GM11168 (cell line): ENCODE results near the gene EPX.

Experiments
- in situ Hi-C: fragments of 300-500 bp; cut with MboI; formaldehyde crosslinking; loops from one replicate; pipeline ENCODE4 v1.12.0; 2022; ENCODE audit warnings: low sequenced_read_pairs; ENCODE audit not compliant: unreplicated experiment

Gene EPX

DNA sequence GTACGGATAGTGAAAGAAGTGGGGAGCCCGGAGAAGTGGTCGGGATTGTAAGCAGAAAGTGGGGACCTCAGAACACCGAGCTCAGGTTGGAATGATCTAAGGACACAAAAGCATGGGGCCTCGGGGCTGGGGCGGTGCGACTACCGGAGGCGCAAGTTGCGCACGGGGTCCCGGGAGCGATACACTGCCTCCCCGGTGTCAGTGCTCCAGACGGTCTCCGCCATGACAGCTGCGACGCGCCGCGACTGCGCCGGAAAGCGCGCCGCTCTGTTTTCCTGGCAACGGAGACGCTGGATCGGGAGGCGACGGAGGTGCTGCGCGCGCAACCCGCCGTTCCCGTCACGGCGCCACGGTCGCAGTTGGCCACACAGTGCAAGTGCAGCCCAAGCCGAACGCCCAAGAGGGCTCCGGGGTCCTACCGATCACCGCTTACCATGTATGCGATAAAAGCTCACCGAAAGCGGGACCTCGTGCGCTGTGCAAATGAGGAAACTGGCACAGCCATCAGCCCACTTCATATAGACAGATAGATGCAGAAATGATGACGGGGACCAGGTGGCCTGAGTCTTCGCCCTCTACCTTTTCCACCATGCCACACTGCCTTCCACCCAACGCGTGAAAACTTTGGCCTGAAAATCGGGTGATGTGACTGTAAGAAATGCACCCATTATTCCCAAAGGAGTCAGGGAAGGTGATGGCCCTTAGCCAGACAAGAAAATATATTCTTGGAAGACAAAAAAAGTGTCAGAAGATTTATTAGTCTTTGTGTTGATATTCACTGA is 26.7 kb downstream of the EPX start, which contains the start of gene MKS1:
TSS of gene MKS1 (minus strand) at position 249 of the 782 bp plus-strand sequence. CDS start at position 224, 25 bp downstream.
- in situ Hi-C loops = no loop called here

DNA sequence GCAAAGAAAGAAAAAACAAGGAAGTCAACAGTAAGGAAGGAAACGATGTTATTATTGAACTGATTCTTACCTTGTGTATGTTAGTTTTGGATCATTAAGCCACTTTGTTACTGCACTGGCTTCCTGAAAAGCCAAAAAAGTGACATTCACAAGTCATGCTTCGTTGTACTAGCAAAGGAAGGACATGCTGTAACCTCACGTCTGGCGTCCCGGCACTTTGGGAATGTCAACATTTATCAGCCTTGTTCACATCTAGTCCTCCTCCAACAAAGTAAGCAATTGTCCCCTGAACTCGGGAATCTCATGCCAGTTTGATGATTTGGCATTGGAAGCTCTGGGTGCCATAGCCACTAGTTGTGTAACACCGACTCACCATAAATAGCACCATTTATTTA is 27.3 kb downstream of the EPX start:
- in situ Hi-C loops = no loop called here

DNA sequence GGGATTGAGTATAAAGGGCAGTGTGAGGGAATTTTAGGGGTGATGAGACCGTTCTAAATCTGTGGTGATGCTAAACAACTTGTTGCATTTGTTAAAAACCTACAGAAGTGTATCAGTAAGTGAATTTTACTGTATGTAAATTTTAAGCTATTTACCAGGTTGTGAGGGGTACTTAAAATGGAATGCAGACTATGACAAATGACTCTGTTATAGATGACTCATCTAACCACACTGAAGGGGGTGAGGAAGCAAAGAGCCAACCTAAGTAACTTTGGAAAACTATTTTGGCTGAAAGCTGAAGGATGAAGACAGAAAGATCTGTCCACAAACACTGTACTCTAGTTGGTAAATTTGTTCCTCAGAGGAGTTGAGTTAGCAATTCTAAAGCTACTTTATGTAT is 31.8 kb downstream of the EPX start:
- in situ Hi-C loops = no loop called here

DNA sequence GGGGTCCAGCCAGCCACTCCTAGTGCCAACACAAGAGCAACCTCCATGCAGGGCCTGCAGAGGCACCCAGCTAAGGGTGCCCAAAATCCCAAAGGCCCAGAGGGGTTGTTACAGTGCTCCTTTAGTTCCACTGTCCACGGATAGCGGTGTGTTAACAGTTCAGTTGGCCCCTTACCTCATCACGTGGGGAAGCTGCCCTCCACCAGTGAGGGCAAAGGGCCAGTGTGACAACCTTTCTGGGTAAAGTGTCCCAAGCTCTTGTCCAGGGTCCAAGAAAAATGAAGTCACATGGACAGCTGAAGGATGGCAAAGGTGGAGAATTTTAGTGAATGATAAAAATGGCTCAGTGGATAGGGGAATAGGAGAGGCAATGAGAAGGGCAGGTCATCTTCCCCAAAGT is 35.2 kb downstream of the EPX start:
- in situ Hi-C loops = no loop called here

DNA sequence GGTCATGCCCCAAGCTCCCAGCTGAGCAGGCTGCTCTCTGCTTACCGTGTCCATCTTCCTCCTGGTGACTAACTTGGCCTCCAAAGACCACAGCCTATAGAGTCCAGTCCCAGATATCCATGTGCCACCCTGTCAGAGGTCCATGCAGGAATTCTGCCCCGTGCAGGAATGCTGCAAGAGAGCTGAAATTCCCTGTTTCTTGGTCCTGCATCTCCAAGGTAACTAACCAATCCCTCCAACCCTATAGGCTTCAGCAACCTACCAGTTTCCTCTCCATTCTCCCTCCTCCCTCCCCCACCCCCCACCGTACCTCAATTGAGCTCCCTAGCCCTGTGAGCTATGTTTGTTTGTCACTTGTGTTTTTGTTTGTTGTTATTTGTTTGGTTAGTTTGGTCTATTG is 36.2 kb downstream of the EPX start:
- in situ Hi-C loops = no loop called here

DNA sequence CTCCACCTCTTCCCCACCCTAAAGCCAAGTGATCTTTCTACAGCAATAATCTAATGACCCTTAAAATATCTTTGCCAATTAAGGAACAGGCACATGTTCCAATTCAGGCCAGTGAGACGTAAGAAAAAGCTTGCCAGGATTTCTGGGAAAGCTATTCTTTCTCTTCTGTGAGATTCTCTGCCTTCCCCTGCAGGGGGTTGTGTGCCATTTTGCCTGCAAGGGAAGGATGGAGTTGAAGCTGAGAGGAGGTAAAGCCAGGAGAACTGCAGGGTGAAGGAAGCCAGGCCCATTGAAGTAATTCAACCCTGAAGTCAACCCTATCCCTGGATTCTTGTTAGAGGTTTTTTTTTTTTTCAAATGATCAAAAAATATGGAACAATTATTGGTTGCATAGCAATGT is 36.9 kb downstream of the EPX start:
- in situ Hi-C loops = no loop called here

DNA sequence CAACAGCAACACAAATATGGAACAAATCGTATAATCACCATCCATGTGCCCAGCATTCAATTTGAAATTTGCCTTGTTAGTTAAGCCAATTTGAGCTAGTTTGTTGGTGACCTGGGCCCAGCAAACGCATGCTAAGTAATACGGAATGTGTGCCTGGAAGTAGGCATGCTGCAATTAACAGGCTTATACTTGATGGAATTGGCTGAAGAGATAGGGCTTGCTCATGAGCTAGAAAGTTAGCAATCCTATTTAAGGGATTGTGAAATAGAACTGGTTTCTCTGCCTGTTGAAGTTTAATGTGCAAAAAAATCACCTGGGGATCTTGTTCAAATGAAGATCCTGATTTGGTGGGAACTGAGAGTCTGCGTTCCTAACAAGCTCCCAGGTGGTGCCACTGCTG is 37.4 kb downstream of the EPX start:
- in situ Hi-C loops = no loop called here

DNA sequence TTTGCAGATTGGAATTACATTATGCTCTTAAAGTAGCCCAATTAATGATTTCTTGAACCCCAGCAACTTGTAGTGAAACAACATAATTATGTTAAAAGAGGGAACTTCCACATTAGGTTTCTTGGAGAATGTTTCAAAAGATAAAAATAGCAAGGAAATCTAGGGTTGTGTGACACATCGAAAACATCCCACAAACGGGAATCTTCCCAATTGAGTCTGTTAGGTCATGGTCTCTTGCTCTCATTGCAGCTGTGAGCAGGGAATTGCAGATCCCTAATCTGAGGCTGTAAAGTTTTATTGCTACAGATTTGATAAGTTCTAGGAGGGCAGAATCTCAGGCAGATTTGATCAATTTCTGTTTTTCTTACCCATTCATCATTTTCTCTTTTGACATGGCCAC is 39.1 kb downstream of the EPX start:
- in situ Hi-C loops = no loop called here

DNA sequence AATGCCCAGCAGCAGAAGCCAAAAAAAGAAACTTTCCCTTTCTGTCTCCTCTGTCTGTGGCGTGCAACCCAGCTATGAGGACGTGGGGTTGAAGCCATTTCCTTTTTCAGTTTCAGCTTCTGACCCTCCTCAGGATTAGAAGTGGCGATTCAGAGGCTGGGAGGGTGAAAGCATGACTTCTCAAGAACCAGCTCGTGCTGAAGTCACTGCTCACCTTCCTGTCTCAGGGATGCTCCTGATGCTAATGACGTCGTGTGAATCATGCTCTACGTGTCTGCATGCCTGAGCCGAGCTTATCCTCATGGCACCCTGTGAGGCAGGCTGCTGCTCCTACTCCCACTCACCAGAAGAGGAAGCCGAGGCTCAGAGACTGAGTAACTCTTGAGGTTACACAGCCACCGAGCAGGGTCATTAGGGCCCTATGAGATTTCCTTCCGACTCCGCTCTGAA is 40.2 kb downstream of the EPX start:
- in situ Hi-C loops = no loop called here

DNA sequence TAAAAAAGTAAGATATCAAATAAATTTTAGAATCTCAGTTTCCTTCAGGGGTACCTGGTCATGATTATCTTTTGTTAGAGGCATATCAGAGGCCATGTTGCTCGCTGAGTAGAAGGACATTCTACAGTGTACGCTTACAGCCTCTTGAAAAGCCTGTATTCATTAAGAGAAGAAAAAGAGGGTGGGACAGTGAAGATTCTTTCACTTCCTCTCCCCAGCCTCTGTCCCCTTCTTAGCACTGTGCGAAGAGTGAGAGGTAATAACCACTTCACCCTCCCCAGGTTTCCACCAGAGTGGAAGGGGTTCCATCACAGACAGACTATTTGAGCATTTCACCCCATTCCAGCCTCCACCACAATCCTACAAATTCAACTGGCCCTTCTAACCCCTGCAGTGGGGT is 41.0 kb downstream of the EPX start:
- in situ Hi-C loops = no loop called here

DNA sequence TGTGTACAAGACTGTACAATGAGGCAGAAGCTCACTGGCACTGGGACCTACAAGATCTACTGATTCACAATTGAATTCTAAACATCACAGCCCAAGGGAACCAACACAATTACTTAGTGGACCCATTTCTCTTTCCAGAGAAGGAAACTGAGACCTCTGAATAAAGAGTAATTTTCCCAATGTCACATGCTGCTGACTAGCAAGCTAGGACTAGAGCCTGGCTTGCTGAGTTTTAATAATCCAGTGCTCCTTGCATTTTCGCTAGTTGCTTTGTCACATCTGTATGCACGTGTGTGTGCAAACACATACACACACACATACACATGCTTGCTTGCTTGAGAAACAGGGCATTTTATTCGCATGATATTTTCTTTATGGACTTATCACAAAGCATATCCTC is 42.0 kb downstream of the EPX start:
- in situ Hi-C loops = no loop called here

DNA sequence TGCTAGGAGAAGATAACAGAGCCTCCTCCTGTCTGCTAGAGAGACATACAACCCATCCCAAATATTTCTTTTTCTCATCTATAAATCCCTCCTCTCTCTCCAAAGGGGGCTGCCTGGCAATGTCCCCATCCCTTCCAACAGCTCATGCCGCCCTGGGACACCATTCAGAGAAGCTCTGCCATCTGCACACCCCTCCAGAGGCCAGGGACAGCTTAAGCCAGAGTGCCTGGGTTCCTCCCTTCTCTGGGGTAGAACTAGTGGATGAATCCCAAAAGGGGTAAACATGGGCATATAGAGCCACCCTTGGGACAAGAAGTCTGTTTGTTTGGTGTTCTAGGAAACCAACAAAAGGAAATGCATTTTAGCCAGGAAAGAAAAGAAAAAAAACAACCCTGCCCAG is 43.3 kb downstream of the EPX start:
- in situ Hi-C loops = no loop called here

DNA sequence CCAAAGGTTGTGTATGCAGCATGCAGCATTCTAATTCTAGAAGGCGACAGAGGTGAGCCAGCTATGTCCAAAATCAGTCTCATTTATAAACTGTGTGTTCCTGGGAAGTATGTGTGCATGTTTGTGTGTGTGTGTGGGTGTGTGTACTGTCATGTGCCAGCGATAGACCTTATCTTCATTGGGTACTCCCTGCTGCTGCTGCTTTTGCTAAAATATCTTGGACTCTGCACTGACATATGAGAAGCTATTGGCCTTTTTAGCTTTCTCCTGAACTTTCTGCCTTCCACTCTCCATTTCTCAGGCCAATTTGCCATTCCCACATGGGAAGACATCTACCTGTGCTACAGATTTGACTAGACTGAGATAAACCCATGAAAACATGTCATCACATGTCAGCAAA is 43.9 kb downstream of the EPX start:
- in situ Hi-C loops = no loop called here

DNA sequence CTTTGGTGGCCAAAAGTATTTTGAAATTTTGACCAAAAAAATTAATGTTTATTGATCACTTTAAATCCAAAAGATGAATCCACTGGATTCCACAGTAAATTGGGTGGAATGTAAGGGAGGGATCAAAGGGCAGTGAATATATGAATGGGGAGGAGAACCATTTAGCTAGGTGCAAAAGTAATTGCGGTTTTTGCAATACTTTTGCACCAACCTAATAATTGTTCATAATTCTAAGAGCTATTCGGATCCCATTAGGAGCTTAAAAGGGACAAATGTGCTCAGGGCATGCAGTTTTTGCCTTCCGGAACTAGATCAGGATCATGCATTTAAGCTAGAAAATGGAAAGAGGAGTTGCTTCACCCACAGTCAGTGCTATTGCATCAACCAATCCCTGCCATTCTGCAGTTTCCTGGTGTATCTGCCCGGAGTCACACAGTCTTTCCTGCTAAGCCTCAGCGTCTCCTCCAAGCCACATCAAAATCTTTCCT is 45.7 kb downstream of the EPX start, which contains the start of gene LPO:
TSS of gene LPO (plus strand) at position 438 of the 488 bp plus-strand sequence. CDS start 4,396 bp downstream, outside the sequence.
- in situ Hi-C loops = no loop called here

DNA sequence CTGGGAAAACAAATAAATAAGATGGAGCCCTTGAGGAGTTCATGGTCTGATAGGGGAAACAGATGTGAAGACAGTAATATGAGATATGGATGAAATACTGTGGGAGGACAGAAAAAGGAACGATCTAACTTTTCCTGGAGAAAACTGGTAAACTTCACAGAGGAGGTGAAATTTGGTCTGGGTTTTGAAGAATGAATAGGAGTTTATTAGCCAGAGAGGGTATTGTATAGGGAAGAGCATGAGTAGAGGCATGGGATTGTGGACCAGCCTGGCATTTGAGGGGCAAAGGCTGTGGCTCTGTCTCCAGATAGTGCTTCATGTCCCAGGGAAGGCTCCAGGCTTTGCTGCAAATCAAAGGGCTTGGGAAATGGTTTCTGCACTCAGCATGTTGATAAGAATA is 47.5 kb downstream of the EPX start:
- in situ Hi-C loops = no loop called here

DNA sequence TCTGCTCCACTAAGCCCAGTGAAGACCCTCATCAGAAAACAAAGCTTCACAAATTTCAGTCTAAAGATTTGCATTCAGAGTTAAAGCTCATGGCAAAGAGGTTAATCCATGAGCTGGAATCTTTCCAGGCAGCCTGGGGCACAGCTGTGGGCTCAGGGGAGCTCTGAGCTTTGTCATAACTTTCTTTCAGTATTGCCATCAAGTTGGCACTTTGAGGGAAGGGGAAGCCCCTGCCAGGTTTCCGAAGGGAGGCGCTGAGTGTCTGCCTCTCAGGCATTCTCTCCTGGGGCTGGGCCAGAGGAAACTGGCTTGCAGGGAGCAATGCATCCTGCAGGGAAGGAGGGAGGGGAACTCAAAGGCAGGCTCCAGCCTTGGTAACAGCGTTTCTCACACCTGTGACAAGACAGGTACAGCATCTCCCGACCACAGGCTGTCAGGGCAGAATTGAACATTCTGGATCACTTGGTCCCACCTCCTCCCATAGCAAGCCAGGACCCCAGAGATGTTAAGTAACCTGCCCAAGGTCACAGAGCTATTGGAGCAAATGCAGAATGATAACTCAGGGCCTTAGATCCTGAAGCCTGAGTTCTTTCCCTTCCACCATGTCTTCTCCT is 49.8 kb downstream of the EPX start:
- in situ Hi-C loops = no loop called here

DNA sequence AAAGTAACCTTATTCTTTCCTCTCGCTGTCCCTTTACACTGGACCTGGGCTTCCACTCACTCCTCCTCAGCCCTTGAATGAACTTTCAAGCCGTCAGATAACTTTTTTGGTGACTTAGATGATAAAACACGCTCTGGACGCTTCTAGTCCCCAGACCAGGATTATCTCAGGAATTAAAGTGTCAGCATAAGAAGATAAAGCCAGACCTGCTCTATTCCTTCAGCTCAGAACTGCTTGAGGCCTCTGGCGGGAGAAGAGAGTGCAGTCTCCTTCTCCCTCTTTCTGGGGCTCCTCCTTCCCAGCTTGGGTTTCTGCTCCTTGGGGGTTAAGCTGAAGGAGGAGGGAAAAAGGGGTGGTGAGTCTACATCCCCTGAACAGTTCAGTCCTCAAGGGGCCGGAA is 52.4 kb downstream of the EPX start:
- in situ Hi-C loops = no loop called here

DNA sequence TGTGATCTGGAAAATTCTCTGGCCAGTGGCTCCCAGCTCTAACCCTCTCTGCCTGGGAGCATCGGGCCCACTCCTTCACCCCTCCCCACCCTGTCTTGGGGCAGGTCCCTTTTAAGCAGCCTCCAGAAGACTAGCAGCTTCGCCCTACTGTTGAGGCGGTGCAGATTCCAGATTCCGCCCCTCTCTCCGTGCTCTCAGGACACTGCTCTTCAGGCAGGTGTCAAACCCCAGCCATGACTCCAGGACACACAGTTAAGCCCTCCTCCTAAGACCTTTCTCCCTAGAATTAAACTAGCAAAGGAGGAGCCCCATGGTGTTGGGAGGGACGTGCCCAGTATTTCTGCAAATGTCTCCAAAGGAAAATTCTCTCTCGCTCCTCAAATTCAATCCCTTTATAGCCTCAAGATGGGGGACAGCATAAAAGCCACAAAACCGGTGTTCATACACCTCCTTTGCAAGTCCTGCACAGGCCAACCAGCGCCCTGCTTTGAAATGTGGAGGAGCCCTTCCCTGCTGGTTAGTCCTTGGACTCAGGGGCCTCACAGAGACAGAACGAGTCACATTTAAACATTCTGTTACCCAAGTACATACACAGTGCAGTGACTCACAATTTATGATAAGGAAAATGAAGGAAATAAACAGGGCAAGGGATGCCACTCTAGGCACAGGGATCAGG is 53.0 kb downstream of the EPX start:
- in situ Hi-C loops = no loop called here

DNA sequence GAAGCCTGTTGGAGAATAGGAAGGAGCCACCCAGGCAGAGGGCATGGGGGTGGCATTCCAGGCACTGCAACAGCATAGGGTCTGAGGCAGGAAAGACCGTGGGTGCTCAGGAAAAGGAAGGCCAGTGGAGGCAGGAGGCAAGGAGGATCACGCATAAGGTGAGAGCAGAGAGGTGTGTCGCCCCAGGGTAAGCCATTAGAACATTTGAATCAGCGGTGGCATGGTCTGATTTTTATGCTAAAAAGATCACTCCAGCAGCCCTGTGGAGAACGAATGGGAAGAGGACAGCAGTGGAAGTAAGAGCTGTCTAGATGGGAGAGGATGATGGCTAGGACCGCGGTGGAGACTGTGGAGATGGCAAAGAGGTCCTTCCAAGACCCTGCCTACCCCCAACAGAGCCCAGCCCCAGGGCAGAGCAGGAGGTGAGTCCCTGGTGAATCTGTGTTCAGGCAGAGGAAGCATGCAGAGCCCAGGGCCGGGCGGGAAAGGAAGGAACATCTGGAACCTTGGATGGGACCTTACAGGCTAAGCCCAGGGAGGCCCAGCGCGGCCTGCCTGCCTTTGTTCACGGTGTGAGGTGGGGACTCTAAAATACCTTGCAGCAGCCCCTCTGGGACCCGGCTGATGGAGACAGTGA is 53.7 kb downstream of the EPX start:
- in situ Hi-C loops = no loop called here

DNA sequence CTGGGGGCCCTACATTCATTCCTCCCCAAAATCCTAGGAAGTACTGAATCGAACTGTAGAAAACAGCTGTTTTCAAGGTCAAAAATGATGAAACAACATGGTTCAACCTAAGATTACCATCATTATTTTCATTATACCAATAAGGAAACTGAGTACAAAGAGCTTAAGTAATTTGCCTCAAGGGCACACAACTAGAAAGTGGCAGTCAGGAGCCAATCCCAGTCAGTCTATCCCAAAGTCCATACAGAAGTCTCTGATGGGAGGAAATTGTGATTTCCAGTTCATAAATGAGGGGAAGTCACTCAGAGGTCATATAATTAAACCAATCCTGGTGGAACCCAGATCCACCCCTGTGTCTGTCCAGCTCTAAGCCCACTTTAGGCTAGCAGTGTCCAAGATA is 54.3 kb downstream of the EPX start:
- in situ Hi-C loops = no loop called here
